ENCODE data around the gene PRKAR2A. TPM values are rescaled to one million over a fixed set of nuclear protein-coding genes. Genes with fewer than 3 reads are reported as not detected.

Gene PRKAR2A
- total and polyA plus RNA-seq, 2 donors (not counting 3 experiments of a cell fraction or from before 2014, with no cell fraction given), result 8.6 to 69.9 TPM

GRCh38 chr3:48879994-48880377, 32.3 kb upstream of the PRKAR2A start:
- H3K9me1 ChIP-seq (replicated peaks; ENCODE audit: control insufficient read depth, extremely low read depth, insufficient read depth, low read length), result no peaks in the 10 kb centered on the region
- no peak for FAIRE-seq
- CTCF ChIA-PET, result interaction anchor here (0.6 kb wide), 1 partner anchor 1241 kb away, joined by 3 read pairs; no protein-coding TSS in a partner anchor

More at GRCh38 chr3:48879994-48880377, 32.3 kb upstream of the PRKAR2A start:
- Histone ChIP-seq H4K20me1 (replicated peaks; ENCODE audit: control insufficient read depth, extremely low read depth, insufficient read depth, low read length) (no peaks in the 10 kb centered on the region), H3K4me2 (ENCODE audit: insufficient read depth, low read length) (no peak overlapping the region), H3K27me3 (ENCODE audit: control insufficient read depth in 2 of 2, insufficient read depth in 2 of 2, low read length in 2 of 2) (no peaks in the 10 kb centered on the region), H3K9me3 (replicated peaks; ENCODE audit: control insufficient read depth, insufficient read depth, low read length) (no peaks in the 10 kb centered on the region), H3K79me2 (ENCODE audit: control insufficient read depth, insufficient read depth, low read length) (no peaks in the 10 kb centered on the region), H3K4me1 (ENCODE audit: control insufficient read depth, extremely low read depth, insufficient read depth, low read length) (no peaks in the 10 kb centered on the region), H2AFZ (ENCODE audit: low read depth, low read length) (no peak overlapping the region), H3K36me3 (ENCODE audit: control insufficient read depth in 2 of 2, extremely low read depth in 1 of 2, insufficient read depth in 2 of 2, low read length in 2 of 2) (no peaks in the 10 kb centered on the region), H3K9ac (replicated peaks; ENCODE audit: extremely low read depth, insufficient read depth, low read length) (no peak overlapping the region), H3K4me3 (replicated peaks in 1 of 3; ENCODE audit: insufficient read depth in 1 of 3, low read depth in 1 of 3, low read length in 3 of 3) (no peak overlapping the region), H3K27ac (ENCODE audit: insufficient read depth, low read depth, low read length) (no peak overlapping the region)
- dilution Hi-C loops (cut with MboI; ENCODE audit: extremely low pct_ligation_motif_present, low sequenced_read_pairs), result no loop called here
- TF ChIP-seq MAX (IDR thresholded peaks at IDR 0.05; ENCODE audit: insufficient read depth, insufficient read length) (no peak), CTCF (IDR thresholded peaks at IDR 0.05; ENCODE audit: extremely low read depth in 1 of 2, insufficient read depth in 1 of 2, low read depth in 1 of 2, low read length in 2 of 2) (no peak), MYC (IDR thresholded peaks at IDR 0.05; ENCODE audit: low read depth, low read length) (no peak), GATA2 (IDR thresholded peaks at IDR 0.05; ENCODE audit: insufficient read depth, insufficient read length, low read depth, low read length) (no peak), EZH2 (IDR thresholded peaks at IDR 0.05; ENCODE audit: borderline replicate concordance, low read depth, low read length, severe bottlenecking) (no peak), FOS (IDR thresholded peaks at IDR 0.05; ENCODE audit: borderline replicate concordance, insufficient read depth, low read length) (no peak), JUN (IDR thresholded peaks at IDR 0.05; ENCODE audit: borderline replicate concordance, insufficient read depth, insufficient read length, low read depth) (no peak)
- POLR2A ChIA-PET, result no interaction called here
- BruUV-seq (replicated peaks), result no TSS peak
- DNase-seq (ENCODE audit: low read depth, low spot score), result no peak
- intact Hi-C loops (cut with micrococcal nuclease), result no loop called here

All from endothelial cell of umbilical vein (primary cell).